Activated B cell treated with CpG ODN at 0.5 μM for 24 hours (primary cell): ENCODE results near the gene CPAMD8. TPM values are rescaled to one million over a fixed set of nuclear protein-coding genes. Genes with fewer than 3 reads are reported as not detected.

Experiments
- ATAC-seq: fragments of 200-7000 bp; cut with Tn5 transposase; one replicate; pipeline ENCODE4 v1.10.0; 2021; ENCODE audit warnings: low read depth, mild to moderate bottlenecking, moderate library complexity
- CTCF ChIA-PET: fragments of 350-600 bp; sonication (Branson Sonifier 250); formaldehyde crosslinking; loops from one replicate; lab custom pipeline; 2021; ENCODE audit warnings: antibody characterized with exemption; lab: Charles Lee
- POLR2A ChIA-PET: fragments of 350-600 bp; sonication (Branson Sonifier 250); formaldehyde crosslinking; loops from one replicate; lab custom pipeline; 2021; ENCODE audit warnings: antibody characterized with exemption; lab: Charles Lee
- DNase-seq: peaks from one replicate; pipeline ENCODE4 v3.0.0; 2022
- H3K27ac Mint-ChIP-seq: one replicate; pipeline ENCODE4 v1.8.0; 2020; ENCODE audit warnings: mixed read lengths
- H3K27me3 Mint-ChIP-seq: one replicate; pipeline ENCODE4 v1.8.0; 2021; ENCODE audit warnings: mixed read lengths
- H3K36me3 Mint-ChIP-seq: one replicate; pipeline ENCODE4 v1.8.0; 2021; ENCODE audit warnings: low read depth, mixed read lengths
- H3K4me1 Mint-ChIP-seq: one replicate; pipeline ENCODE4 v1.8.0; 2021; ENCODE audit warnings: mixed read lengths
- H3K4me3 Mint-ChIP-seq: one replicate; pipeline ENCODE4 v1.8.0; 2020; ENCODE audit warnings: mild to moderate bottlenecking, mixed read lengths
- H3K9me3 Mint-ChIP-seq: one replicate; pipeline ENCODE4 v1.8.0; 2020; ENCODE audit warnings: mixed read lengths
- CTCF ChIP-seq: fragments of 200-600 bp; IDR thresholded peaks from one replicate; pipeline ENCODE4 v1.8.0; 2022; ENCODE audit warnings: antibody characterized with exemption, mild to moderate bottlenecking
- intact Hi-C: fragments of 100-400 bp; cut with micrococcal nuclease; formaldehyde crosslinking; loops from one replicate; pipeline ENCODE4 v1.15.1; 2024
- total RNA-seq: library from RNA; stranded (reverse); gene quantifications from 2 replicates; pipeline ENCODE4 v1.2.3, GENCODE V29; 2022

The CPAMD8 gene
- total RNA-seq, 1 donor from 2014 or later: 1.8 TPM

DNA sequence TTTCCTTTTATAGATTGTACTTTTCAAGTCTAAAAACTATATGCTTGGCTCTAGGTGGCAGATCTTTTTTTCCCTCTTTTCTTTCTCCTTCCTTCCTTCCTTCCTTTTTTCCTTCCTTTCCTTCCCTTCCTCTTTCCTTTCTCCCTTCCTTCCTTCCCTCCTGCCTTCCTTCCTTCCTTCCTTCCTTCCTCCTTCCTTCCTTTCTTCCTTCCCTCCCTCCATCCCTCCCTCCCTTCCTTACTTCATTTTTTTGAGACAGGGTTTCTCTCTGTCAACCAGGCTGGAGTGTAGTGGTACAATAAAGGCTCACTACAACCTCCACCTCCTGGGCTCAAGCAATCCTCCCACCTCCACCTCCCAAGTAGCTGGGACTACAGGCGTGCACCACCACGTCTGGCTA lies 89.7 kb downstream of the CPAMD8 start:
- ChIA-PET CTCF (no interaction called here), POLR2A (interaction anchor here (0.7 kb wide), 1 partner anchor 401 kb away, joined by 6 read pairs; no protein-coding TSS in a partner anchor)
- H3K4me1 Mint-ChIP-seq: no peaks in the 10 kb centered on the region

DNA sequence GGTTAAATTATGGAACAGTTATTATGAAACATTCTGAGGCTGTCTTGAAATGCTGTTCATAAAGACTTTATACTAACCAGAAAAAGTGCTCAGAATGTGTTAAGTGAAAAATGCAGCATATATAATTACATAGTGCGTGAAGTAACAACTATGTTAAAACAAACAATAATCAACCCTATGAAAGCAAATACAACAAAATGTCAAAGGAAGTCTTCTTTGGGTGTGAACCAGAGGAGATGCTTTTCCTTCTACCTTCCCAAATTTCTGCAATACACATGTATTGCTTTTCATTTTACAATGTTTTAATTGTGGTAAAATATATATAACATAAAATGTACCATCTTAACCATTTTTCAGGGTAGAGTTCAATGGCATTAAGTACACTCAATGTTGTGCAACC lies 92.1 kb downstream of the CPAMD8 start:
- POLR2A ChIA-PET: no interaction called here
- H3K4me3 Mint-ChIP-seq: no peak overlapping the region
- H3K9me3 Mint-ChIP-seq: peaks cover 17% of the 10 kb centered on the region
- intact Hi-C loops: no loop called here
- CTCF ChIA-PET: no interaction called here
- no peaks in the 10 kb centered on the region for H3K4me1 Mint-ChIP-seq
- TF ChIP-seq CTCF: no peak
- ATAC-seq: no peak
- no peaks in the 10 kb centered on the region for H3K36me3 Mint-ChIP-seq
- peaks cover 12% of the 10 kb centered on the region for H3K27me3 Mint-ChIP-seq
- H3K27ac Mint-ChIP-seq: no peak overlapping the region
- DNase-seq: no peak

More for the DNA sequence above, 89.7 kb downstream of the CPAMD8 start:
- no peaks in the 10 kb centered on the region for H3K36me3 Mint-ChIP-seq
- H3K27me3 Mint-ChIP-seq: no peaks in the 10 kb centered on the region
- TF ChIP-seq CTCF: no peak
- H3K27ac Mint-ChIP-seq: no peak overlapping the region
- no peak for DNase-seq
- ATAC-seq: no peak
- no peak overlapping the region for H3K4me3 Mint-ChIP-seq
- intact Hi-C loops: no loop called here
- peaks cover 19% of the 10 kb centered on the region for H3K9me3 Mint-ChIP-seq

DNA sequence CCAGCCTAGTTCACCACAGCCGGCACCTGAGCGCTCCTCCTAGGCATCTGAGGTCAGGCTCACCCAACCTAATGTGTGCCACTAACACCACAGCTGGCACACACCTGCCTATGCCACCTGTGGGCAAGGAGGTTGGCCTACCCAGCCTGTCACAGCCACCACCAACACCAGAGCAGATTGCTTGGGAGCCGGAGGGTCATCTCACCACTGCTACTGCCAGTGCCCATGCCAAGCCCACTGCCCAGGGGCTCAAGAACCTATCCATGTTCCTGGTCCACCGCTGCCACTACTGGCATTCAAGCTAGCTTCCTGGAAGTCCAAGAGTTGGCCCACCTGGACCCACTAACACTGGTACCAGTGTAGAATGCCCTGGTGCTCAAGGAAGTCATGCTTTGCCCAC lies 95.3 kb downstream of the CPAMD8 start:
- Mint-ChIP-seq H3K27me3 (peaks cover 20% of the 10 kb centered on the region), H3K36me3 (no peaks in the 10 kb centered on the region), H3K9me3 (peaks cover 20% of the 10 kb centered on the region), H3K4me1 (no peaks in the 10 kb centered on the region), H3K4me3 (no peak overlapping the region), H3K27ac (no peak overlapping the region)
- TF ChIP-seq CTCF: no peak
- ChIA-PET POLR2A (no interaction called here), CTCF (no interaction called here)
- DNase-seq (no peak), ATAC-seq (no peak)
- intact Hi-C loops: no loop called here

DNA sequence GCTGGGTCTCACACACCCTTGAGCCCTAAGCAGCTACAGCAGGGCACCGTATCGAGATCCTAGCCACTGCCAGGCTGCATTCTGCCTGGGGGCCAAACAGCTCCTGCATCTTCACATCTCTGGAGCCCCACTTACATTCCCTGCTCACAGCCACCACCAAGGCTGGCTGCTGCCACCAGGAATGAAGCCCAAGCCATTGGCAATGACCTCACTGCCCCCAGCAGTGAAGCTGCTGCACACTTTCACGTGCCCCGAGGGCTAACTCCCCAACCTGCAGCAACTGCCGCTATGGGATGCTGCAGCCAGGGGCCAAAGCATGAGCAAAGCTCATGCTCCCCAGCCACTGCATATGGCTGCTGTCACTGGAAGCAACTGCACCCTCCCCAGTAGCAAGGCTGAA lies 95.9 kb downstream of the CPAMD8 start:
- Mint-ChIP-seq H3K27me3 (peaks cover 20% of the 10 kb centered on the region), H3K27ac (no peak overlapping the region), H3K4me3 (no peak overlapping the region), H3K36me3 (no peaks in the 10 kb centered on the region), H3K9me3 (peaks cover 20% of the 10 kb centered on the region), H3K4me1 (no peaks in the 10 kb centered on the region)
- intact Hi-C loops: no loop called here
- ATAC-seq: no peak
- no peak for TF ChIP-seq CTCF
- DNase-seq: no peak
- ChIA-PET CTCF (no interaction called here), POLR2A (no interaction called here)

- CTCF ChIA-PET: no interaction called here
- H3K4me3 Mint-ChIP-seq: no peak overlapping the region
- no peaks in the 10 kb centered on the region for H3K4me1 Mint-ChIP-seq
Measured at GRCh38 chr19:16928916-16929315, 97.7 kb downstream of the CPAMD8 start.

More at GRCh38 chr19:16928916-16929315, 97.7 kb downstream of the CPAMD8 start:
- ATAC-seq (no peak), DNase-seq (no peak)
- Mint-ChIP-seq H3K27me3 (peaks cover 20% of the 10 kb centered on the region), H3K27ac (no peak overlapping the region), H3K9me3 (peaks cover 11% of the 10 kb centered on the region), H3K36me3 (no peaks in the 10 kb centered on the region)
- TF ChIP-seq CTCF: no peak
- POLR2A ChIA-PET: no interaction called here
- intact Hi-C loops: no loop called here
